ENCODE results near the gene LYL1.

DNA sequence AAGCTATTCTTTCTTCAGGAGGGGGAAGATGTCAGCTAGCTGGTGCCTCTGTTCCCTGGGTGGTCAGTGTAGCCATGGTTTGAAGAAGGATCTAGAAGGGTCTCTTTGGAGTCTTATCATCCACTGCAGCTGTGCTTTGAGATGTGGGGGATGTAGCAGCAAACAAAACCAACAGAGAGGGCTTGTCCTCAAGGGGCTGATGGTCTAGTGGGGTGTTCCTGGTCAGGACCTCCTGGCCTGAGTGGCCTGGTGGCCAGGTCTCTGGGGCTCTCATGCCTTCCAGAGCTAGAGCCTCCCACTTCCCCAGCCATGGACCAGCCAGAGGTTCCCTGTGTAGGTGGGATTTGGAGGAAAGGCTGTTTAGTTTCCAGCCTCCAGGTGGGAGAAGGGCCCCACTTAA, 40.3 kb downstream of the LYL1 start:
- TF ChIP-seq, protein P1, sequence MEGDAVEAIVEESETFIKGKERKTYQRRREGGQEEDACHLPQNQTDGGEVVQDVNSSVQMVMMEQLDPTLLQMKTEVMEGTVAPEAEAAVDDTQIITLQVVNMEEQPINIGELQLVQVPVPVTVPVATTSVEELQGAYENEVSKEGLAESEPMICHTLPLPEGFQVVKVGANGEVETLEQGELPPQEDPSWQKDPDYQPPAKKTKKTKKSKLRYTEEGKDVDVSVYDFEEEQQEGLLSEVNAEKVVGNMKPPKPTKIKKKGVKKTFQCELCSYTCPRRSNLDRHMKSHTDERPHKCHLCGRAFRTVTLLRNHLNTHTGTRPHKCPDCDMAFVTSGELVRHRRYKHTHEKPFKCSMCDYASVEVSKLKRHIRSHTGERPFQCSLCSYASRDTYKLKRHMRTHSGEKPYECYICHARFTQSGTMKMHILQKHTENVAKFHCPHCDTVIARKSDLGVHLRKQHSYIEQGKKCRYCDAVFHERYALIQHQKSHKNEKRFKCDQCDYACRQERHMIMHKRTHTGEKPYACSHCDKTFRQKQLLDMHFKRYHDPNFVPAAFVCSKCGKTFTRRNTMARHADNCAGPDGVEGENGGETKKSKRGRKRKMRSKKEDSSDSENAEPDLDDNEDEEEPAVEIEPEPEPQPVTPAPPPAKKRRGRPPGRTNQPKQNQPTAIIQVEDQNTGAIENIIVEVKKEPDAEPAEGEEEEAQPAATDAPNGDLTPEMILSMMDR (IDR thresholded peaks at IDR 0.05) = no peak
- no peak for TF ChIP-seq POLR2A (IDR thresholded peaks at IDR 0.05)

Measured in adrenal gland (tissue), 5 donors.